Liver (tissue), 9 donors: ENCODE measurements around the gene SKOR1. TPM values are rescaled to one million over a fixed set of nuclear protein-coding genes. Genes with fewer than 3 reads are reported as not detected.

Experiments
- DNase-seq: peaks from one replicate; pipeline ENCODE4 v3.0.0-alpha.2; 2017; ENCODE audit warnings: low spot score
- H3K27ac ChIP-seq, 2 donors: one replicate each; pipeline ENCODE4 v1.7.0; 2013; ENCODE audit warnings: inconsistent platforms in 2 of 2, low read length in 2 of 2, control low read depth in 1 of 2, low read depth in 1 of 2, mild to moderate bottlenecking in 1 of 2
- H3K27me3 ChIP-seq, 4 donors: one replicate each; pipeline versions ENCODE4 v1.6.1 to v1.7.0; 2013; ENCODE audit warnings: low read length in 3 of 4, inconsistent platforms in 1 of 4, mild to moderate bottlenecking in 1 of 4, moderate library complexity in 1 of 4; ENCODE audit not compliant: control insufficient read depth in 4 of 4, insufficient read depth in 4 of 4
- H3K36me3 ChIP-seq, 4 donors: one replicate each; pipeline versions ENCODE4 v1.6.1 to v1.7.0; 2013; ENCODE audit warnings: low read length in 3 of 4, mild to moderate bottlenecking in 3 of 4, low read depth in 1 of 4, moderate library complexity in 1 of 4; ENCODE audit not compliant: control insufficient read depth in 4 of 4, insufficient read depth in 3 of 4
- H3K4me1 ChIP-seq, 4 donors: one replicate each; pipeline versions ENCODE4 v1.6.1 to v1.7.0; 2013; ENCODE audit warnings: low read length in 3 of 4, mild to moderate bottlenecking in 3 of 4, moderate library complexity in 1 of 4; ENCODE audit not compliant: control insufficient read depth in 4 of 4, insufficient read depth in 4 of 4
- H3K4me3 ChIP-seq, 3 donors: one replicate each; pipeline versions ENCODE4 v1.6.1 to v1.7.0; 2013; ENCODE audit warnings: low read length in 3 of 3, control low read depth in 1 of 3, low read depth in 1 of 3, mild to moderate bottlenecking in 1 of 3
- H3K9ac ChIP-seq, 2 donors: one replicate each; pipeline ENCODE4 v1.7.0; 2013; ENCODE audit warnings: low read length in 2 of 2, mild to moderate bottlenecking in 2 of 2, moderate library complexity in 2 of 2, control low read depth in 1 of 2, low read depth in 1 of 2
- H3K9me3 ChIP-seq, 4 donors: one replicate each; pipeline versions ENCODE4 v1.6.1 to v1.7.0; 2013; ENCODE audit warnings: low read length in 3 of 4; ENCODE audit not compliant: control insufficient read depth in 4 of 4
- ATF3 ChIP-seq: IDR thresholded peaks from 2 replicates; pipeline ENCODE4 v1.6.1; 2016; ENCODE audit warnings: antibody characterized with exemption
- CTCF ChIP-seq: fragments of 150-350 bp; IDR thresholded peaks from 2 replicates; pipeline ENCODE4 v1.5.1; 2017; ENCODE audit warnings: improper control_type of control experiment, low read depth, low read length; ENCODE audit not compliant: missing input control
- EGR1 ChIP-seq, 2 donors: IDR thresholded peaks; 2 replicates each; pipeline ENCODE4 v1.6.1; 2016 to 2018; ENCODE audit warnings: antibody characterized with exemption in 2 of 2, low read depth in 2 of 2
- FOXA1 ChIP-seq: IDR thresholded peaks from 2 replicates; pipeline ENCODE4 v1.6.1; 2016; ENCODE audit warnings: antibody characterized with exemption
- FOXA2 ChIP-seq: IDR thresholded peaks from 2 replicates; pipeline ENCODE4 v1.6.1; 2016; ENCODE audit warnings: antibody characterized with exemption
- GABPA ChIP-seq, 2 donors: IDR thresholded peaks in 1 of 2; conservative IDR thresholded peaks in 1 of 2; 2 replicates each; pipeline ENCODE4 v1.6.1; 2016; ENCODE audit warnings: antibody characterized with exemption in 2 of 2, mild to moderate bottlenecking in 1 of 2, moderate library complexity in 1 of 2
- HNF4A ChIP-seq, 2 donors: conservative IDR thresholded peaks; 2 replicates each; pipeline ENCODE4 v1.6.1; 2016; ENCODE audit warnings: antibody characterized with exemption in 2 of 2, mild to moderate bottlenecking in 2 of 2
- HNF4G ChIP-seq: IDR thresholded peaks from 2 replicates; pipeline ENCODE4 v1.6.1; 2016; ENCODE audit warnings: antibody characterized with exemption
- JUND ChIP-seq, 2 donors: IDR thresholded peaks; 2 replicates each; pipeline ENCODE4 v1.6.1; 2016; ENCODE audit warnings: antibody characterized with exemption in 2 of 2
- MAX ChIP-seq: IDR thresholded peaks from 2 replicates; pipeline ENCODE4 v1.6.1; 2016; ENCODE audit warnings: antibody characterized with exemption
- NR2F2 ChIP-seq: IDR thresholded peaks from 2 replicates; pipeline ENCODE4 v1.6.1; 2016; ENCODE audit warnings: antibody characterized with exemption
- RAD21 ChIP-seq, 2 donors: IDR thresholded peaks; 2 replicates each; pipeline ENCODE4 v1.6.1; 2016; ENCODE audit warnings: antibody characterized with exemption in 2 of 2, mild to moderate bottlenecking in 2 of 2
- REST ChIP-seq: IDR thresholded peaks from 2 replicates; pipeline ENCODE4 v1.6.1; 2016; ENCODE audit warnings: antibody characterized with exemption, mild to moderate bottlenecking
- RXRA ChIP-seq, 2 donors: IDR thresholded peaks; 2 replicates each; pipeline ENCODE4 v1.6.1; 2017 to 2018; ENCODE audit warnings: antibody characterized with exemption in 2 of 2, mild to moderate bottlenecking in 1 of 2
- TAF1 ChIP-seq: conservative IDR thresholded peaks from 2 replicates; pipeline ENCODE4 v1.6.1; 2016; ENCODE audit warnings: antibody characterized with exemption, mild to moderate bottlenecking
- ZBTB33 ChIP-seq: IDR thresholded peaks from 2 replicates; pipeline ENCODE4 v1.6.1; 2016; ENCODE audit warnings: antibody characterized with exemption
- WGBS: extraction: QIAGEN DNeasy Blood & Tissue Kit; methylation state at CpG from one replicate; pipeline ENCODE4 v1.1.7; 2013; 5-methylcytosine and 5-hydroxymethylcytosine counted together
- polyA plus RNA-seq, 2 donors: library from polyadenylated mRNA; stranded (reverse) in 1 of 2; unstranded in 1 of 2; fragments of 200-250 nt in 1 of 2; fragments of >200 nt in 1 of 2; fragmentation: Nextera tagmentation in 1 of 2; extraction: Ambion mirVana in 1 of 2; gene quantifications; one replicate each; pipeline versions ENCODE4 v1.2.1 to v1.2.3, GENCODE V29; 2013 to 2015
- total RNA-seq, 2 donors: library from RNA; depleted of rRNA; stranded (reverse); fragments of >200 nt; gene quantifications; one replicate each; pipeline ENCODE4 v1.2.3, GENCODE V29; 2014
- donor health status: healthy.
- donor health status: healthy.
- donor health status: healthy.
- donor health status: healthy.
- donor health status: healthy.

SKOR1 gene
- total and polyA plus RNA-seq, 4 donors = 0.02 to 0.17 (median 0.05) TPM; not detected in 1

GRCh38 chr15:67879440-67880129 lies 54.3 kb downstream of the SKOR1 start:
- 95% methylated on average over 11 of the region's 11 CpGs for WGBS
- Histone ChIP-seq H3K9me3 (no peaks in the 10 kb centered on the region), H3K27ac (no peak overlapping the region), H3K27me3 (no peaks in the 10 kb centered on the region), H3K36me3 (no peaks in the 10 kb centered on the region), H3K4me1 (peaks cover 0 to 14% (median 6%) of the 10 kb centered on the region in 4 donors), H3K4me3 (no peak overlapping the region), H3K9ac (no peak overlapping the region)
- no peak for DNase-seq
- TF ChIP-seq RXRA (IDR thresholded peaks at IDR 0.05) = no peak
- TF ChIP-seq HNF4G = no peak
- no peak for TF ChIP-seq CTCF
- TF ChIP-seq TAF1 = no peak
- TF ChIP-seq MAX = no peak
- TF ChIP-seq HNF4A (conservative IDR thresholded peaks at IDR 0.05) = no peak
- no peak for TF ChIP-seq REST
- no peak for TF ChIP-seq GABPA (IDR thresholded peaks at IDR 0.05 in 1 of 2, conservative IDR thresholded peaks at IDR 0.05 in 1 of 2)

GRCh38 chr15:67880651-67881182 lies 55.4 kb downstream of the SKOR1 start:
- H3K36me3 ChIP-seq = no peaks in the 10 kb centered on the region
- H3K9me3 ChIP-seq = no peaks in the 10 kb centered on the region
- H3K27ac ChIP-seq = no peak overlapping the region
- no peaks in the 10 kb centered on the region for H3K27me3 ChIP-seq
- 79% methylated on average over 3 of the region's 3 CpGs for WGBS
- DNase-seq = no peak
- H3K4me3 ChIP-seq = no peak overlapping the region
- H3K4me1 ChIP-seq = peaks cover 0 to 20% (median 9%) of the 10 kb centered on the region in 4 donors
- no peak overlapping the region for H3K9ac ChIP-seq
- TF ChIP-seq RXRA (IDR thresholded peaks at IDR 0.05) (no peak), HNF4A (conservative IDR thresholded peaks at IDR 0.05) (no peak), NR2F2 (no peak), TAF1 (no peak), FOXA2 (no peak), JUND (IDR thresholded peaks at IDR 0.05) (no peak), ZBTB33 (no peak), HNF4G (no peak), MAX (no peak), RAD21 (IDR thresholded peaks at IDR 0.05) (no peak), EGR1 (IDR thresholded peaks at IDR 0.05; ENCODE audit: low read depth in 2 of 2) (no peak), CTCF (no peak), ATF3 (no peak), GABPA (IDR thresholded peaks at IDR 0.05 in 1 of 2, conservative IDR thresholded peaks at IDR 0.05 in 1 of 2) (no peak), FOXA1 (no peak)
